GM18498 (cell line): Measurements from ENCODE around the gene SND1.
A peak's percentile ranks its signal among the peaks of the same experiment; 100 is the strongest.

ENCODE experiments used
- ATAC-seq: cut with Tn5 transposase; IDR thresholded peaks from one replicate; pipeline ENCODE4 v1.9.1; 2021; ENCODE audit warnings: mild to moderate bottlenecking, moderate library complexity; ENCODE audit not compliant: unreplicated experiment

The SND1 gene

GRCh38 chr7:128121711-128122530 is 469.9 kb downstream of the SND1 start:
- ATAC-seq = no peak

- no peak for ATAC-seq
Measured at GRCh38 chr7:128122576-128123290, 470.7 kb downstream of the SND1 start.

DNA sequence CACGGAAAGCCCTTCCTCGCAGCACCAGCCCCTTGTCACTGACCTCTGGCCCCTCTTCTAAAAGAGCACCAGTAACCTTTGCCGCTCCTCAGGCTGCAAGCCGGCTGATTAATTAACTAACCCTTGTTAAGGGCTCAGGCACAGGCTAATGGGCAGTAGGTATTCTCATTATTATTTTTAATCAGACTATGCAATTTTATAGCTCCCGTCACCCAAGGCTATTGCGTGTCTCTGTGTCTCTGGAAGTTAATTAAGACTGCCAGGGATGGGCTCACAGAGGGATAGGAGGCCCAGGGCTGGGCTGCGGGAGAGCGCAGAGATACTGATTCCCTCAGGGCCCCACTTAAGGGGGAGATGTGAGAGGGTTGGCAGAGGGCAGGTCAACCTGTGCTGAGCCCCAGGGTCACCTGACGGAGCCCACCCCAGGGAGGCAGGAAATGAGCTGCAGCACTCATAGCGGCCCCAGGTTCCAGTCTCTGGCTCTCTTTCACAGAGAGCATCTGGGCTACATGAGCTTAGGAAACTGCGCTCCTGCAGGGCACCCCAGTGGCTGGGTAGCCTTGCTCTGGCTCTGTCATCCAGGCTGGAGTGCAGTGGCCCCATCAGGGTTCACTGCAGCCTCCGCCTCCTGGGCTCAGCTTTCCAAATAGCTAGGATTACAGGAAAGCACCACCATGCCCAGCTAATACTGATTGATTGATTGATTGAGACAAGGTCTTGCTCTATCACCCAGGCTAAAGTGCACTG is 471.5 kb downstream of the SND1 start:
- no peak for ATAC-seq

GRCh38 chr7:128124786-128125185 is 472.8 kb downstream of the SND1 start:
- no peak for ATAC-seq

- no peak for ATAC-seq
Measured at GRCh38 chr7:128125816-128126215, 473.8 kb downstream of the SND1 start.

DNA sequence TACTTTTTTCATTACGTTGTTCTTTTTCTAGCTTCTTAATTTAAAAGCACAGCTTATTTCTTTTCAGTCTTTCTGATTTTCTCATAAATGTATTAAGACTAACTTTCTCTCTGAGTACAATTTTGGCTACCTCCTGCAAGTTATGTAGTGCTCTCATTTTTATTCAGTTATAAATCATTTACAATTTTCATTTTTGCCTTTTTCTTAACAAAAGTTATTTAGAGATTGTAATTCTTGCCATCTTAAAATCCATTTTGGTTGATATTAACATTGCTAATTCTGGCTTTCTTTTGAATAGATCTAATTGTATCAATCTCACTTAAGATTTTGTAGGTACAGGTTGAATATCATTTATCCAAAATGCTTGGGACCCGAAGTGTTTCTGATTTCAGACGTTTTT is 476.4 kb downstream of the SND1 start:
- no peak for ATAC-seq

- ATAC-seq = no peak
Measured at GRCh38 chr7:128129224-128129864, 477.4 kb downstream of the SND1 start.

- ATAC-seq = no peak
Measured at GRCh38 chr7:128131115-128131514, 479.1 kb downstream of the SND1 start.

GRCh38 chr7:128131731-128132130 is 479.7 kb downstream of the SND1 start:
- ATAC-seq = no peak

DNA sequence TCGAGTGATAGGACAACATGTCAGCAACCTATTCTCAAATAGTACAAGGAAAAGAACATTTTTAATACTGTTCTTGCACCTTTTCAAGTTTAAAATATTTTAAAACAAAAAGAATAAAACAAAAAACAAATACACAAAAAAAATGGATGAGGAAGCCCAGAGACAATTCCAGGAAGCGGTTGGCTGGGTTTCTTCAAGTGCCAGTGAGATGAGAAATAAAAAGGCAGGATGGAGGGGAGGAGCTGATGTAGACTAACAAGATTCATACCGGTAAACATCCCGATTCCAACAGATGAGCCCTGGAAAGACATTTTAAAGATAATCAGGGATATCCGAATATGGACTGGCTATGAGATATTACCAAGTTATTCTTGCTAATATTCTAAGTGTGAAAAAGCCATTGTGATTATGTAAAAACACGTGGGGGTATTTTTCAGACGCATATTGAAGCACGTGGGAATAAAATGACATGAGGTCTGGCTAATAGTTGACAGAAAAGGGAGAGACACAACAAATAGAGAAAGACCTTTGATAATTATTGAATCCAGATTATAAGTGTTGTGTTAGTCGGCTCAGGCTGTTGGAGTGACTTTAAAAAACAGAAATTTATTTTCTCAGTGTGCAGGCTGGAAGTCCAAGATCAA is 480.6 kb downstream of the SND1 start:
- ATAC-seq = no peak

GRCh38 chr7:128135159-128135514 is 483.1 kb downstream of the SND1 start:
- no peak for ATAC-seq

- ATAC-seq = peak; percentile 94
Measured at GRCh38 chr7:128135515-128136214, 483.7 kb downstream of the SND1 start.

DNA sequence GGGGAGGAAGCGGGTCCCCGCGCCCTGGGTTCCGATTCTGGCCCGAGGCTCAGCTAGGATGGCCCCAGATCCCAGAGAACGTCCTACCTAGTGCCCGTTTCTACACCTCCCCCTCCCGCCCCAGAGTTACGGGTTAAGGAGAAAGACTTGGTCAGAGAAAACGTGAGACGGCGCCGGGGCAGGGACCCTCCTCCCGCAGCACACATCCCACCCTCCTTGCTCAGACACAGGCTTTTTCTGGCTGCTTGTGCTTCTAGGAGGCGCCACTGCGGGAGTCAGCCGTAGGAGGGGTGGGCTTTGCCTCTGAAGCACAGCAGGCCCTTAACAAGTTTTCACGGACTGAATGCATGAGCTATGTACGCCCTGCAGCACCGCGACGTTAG is 484.2 kb downstream of the SND1 start:
- ATAC-seq = no peak

GRCh38 chr7:128137181-128137580 is 485.2 kb downstream of the SND1 start:
- no peak for ATAC-seq

GRCh38 chr7:128139406-128139805 is 487.4 kb downstream of the SND1 start:
- no peak for ATAC-seq

DNA sequence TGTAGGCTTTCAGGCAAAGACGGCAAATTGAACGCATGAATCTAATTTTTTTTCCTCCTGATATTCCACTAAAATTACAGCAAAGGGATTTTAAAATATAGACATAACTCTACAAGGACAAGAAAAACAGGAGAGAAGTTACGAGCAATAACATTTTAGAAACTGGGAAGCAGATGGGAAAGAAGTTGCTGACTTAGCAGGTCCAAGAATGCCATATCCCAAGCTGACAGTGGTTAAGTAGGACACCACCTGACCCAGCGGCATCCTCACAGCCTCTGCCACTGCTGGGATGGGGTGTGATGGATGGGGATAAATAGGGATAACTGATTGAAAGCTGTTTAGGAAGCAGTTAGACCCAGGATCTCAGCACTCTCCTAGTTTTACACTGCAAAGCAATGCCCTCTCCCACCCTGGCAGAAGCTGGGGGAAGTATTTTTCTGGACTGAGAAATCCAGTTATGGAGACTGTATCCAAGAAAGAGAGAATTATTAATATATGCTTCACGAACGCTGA is 489.7 kb downstream of the SND1 start:
- no peak for ATAC-seq
